ENCODE results near the gene HAGH. TPM values are rescaled to one million over a fixed set of nuclear protein-coding genes. Genes with fewer than 3 reads are reported as not detected.

Gene HAGH
- total and polyA plus RNA-seq, 11 donors = 111 to 358 (median 165) TPM

GRCh38 chr16:1775006-1775845 is 51.4 kb downstream of the HAGH start:
- ATAC-seq = no peak
- TF ChIP-seq CTCF (IDR thresholded peaks at IDR 0.05) = no peak
- no peak for TF ChIP-seq POLR2A (IDR thresholded peaks at IDR 0.05)
- Histone ChIP-seq H3K9me3 (no peaks in the 10 kb centered on the region), H3K27me3 (no peaks in the 10 kb centered on the region), H3K27ac (no peak overlapping the region), H3K4me3 (no peak overlapping the region), H3K4me1 (peaks cover 14 to 44% (median 32%) of the 10 kb centered on the region in 12 donors), H3K36me3 (peaks cover 0 to 52% (median 41%) of the 10 kb centered on the region in 9 donors)
- intact Hi-C loops (cut with DNase I) = no loop called here
- DNase-seq = peak in 2 of 5 donors; percentile 12 to 63
- 86 to 95% (median 90%) methylated on average over 14 to 30 of the region's 30 CpGs for WGBS, 4 donors

- H3K27me3 ChIP-seq = no peaks in the 10 kb centered on the region
- peak overlapping the region in 9 of 12 donors; percentile 75 to 99 (median 96) for H3K4me3 ChIP-seq
- H3K27ac ChIP-seq = peak overlapping the region in 4 of 12 donors; percentile 15 to 98 (median 98)
- 85 to 91% (median 88%) methylated on average over 5 to 7 of the region's 7 CpGs for WGBS, 4 donors
- peaks cover 0 to 45% (median 36%) of the 10 kb centered on the region in 9 donors for H3K36me3 ChIP-seq
- no peaks in the 10 kb centered on the region for H3K9me3 ChIP-seq
- DNase-seq (peak in 2 of 5 donors; percentile 5 to 55), ATAC-seq (no peak)
- no peak for TF ChIP-seq CTCF (IDR thresholded peaks at IDR 0.05)
- peaks cover 14 to 44% (median 32%) of the 10 kb centered on the region in 12 donors for H3K4me1 ChIP-seq
- intact Hi-C loops (cut with DNase I) = loop anchor here in 2 of 10 donors (5.0 kb wide), 2 partner anchors 67 to 162 kb away; partner anchors contain the start of genes CRAMP1 (in 1 of the 2), IFT140 (in 1 of the 2) and MAPK8IP3 (in 1 of the 2)
These were observed 52.2 kb downstream of the HAGH start for GRCh38 chr16:1774448-1774780.

- peak in 2 of 4 donors; percentile 0 for ATAC-seq
- Histone ChIP-seq H3K36me3 (peaks cover 0 to 45% (median 34%) of the 10 kb centered on the region in 9 donors), H3K27me3 (no peaks in the 10 kb centered on the region), H3K4me1 (peaks cover 14 to 44% (median 32%) of the 10 kb centered on the region in 12 donors), H3K9me3 (no peaks in the 10 kb centered on the region), H3K4me3 (peak overlapping the region; percentile 75 to 99 (median 96)), H3K27ac (peak overlapping the region; percentile 91 to 99 (median 97))
- peak in 2 of 5 donors; percentile 59 to 71 for DNase-seq
- WGBS, 4 donors = 15 to 18% (median 16%) methylated on average over 27 to 45 of the region's 45 CpGs
- intact Hi-C loops (cut with DNase I) = loop anchor here in 3 of 10 donors (1.0 to 5.0 kb wide), 3 partner anchors 8 to 162 kb away; partner anchors contain the start of genes CRAMP1 (in 1 of the 3), IFT140 (in 1 of the 3), MAPK8IP3 (in 1 of the 3) and NUBP2 (in 1 of the 3)
- TF ChIP-seq POLR2A (IDR thresholded peaks at IDR 0.05) (no peak), CTCF (IDR thresholded peaks at IDR 0.05) (peak in 1 of 12 donors; percentile 14)
These were observed 52.8 kb downstream of the HAGH start for GRCh38 chr16:1773703-1774447.
